Right forelimb (tissue), 1 donor: ENCODE measurements around the gene ZBTB21.

Experiments
- DNase-seq: peaks from one replicate; pipeline ENCODE4 v3.0.0-alpha.2; 2018

ZBTB21 gene

DNA sequence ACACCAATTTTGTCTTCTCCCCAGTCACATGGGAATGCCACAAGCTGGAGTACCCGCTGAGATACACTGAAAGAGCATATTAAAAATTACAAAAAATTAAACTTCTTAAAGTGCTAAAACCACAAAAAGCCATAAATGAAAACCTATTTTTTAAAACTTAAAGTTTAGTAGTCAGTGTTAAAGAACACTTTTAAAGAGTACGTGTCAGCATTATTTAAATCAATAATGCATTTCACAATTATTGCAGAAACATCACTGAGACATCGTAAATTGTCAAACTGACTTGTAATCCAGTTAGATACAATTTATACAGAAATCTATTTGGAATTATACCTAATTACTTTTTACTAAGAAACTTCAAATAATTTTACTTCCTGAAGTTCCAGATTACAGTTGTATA is 22.9 kb downstream of the ZBTB21 start:
- DNase-seq = no peak

DNA sequence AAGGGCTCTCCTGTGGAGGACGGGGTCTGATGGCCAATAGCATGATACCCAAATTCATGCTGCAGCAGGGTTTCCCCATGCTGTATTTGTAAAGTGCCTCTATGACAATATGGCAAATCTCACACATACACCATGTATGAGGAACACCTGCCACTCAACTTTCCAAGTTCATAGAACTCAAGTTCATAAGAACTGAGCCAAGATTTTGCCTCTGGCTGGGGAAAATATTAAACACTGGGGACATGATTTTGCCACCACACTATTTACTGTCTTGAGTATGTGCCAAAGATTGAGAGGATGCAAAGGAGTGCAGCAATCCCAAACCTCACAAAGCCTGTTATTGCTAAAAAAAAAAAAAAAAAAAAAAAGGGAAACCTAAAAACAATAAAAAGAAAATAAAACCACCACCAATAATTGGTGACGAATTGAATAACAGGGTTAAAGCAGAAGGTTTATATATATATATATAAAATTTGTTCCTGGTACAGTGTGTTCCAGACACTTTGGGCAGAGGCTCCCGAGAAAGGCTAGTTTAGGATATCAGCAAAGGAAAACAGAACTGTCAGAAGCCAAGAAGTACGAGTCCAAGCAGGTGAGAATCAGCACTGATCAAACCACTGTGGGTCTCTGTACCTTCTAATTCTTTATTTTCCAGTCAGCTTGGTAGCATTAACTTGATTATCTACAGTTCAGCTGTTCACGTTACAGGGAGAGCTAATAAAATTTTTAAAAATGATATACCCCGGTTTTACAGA is 24.3 kb downstream of the ZBTB21 start:
- DNase-seq = no peak

DNA sequence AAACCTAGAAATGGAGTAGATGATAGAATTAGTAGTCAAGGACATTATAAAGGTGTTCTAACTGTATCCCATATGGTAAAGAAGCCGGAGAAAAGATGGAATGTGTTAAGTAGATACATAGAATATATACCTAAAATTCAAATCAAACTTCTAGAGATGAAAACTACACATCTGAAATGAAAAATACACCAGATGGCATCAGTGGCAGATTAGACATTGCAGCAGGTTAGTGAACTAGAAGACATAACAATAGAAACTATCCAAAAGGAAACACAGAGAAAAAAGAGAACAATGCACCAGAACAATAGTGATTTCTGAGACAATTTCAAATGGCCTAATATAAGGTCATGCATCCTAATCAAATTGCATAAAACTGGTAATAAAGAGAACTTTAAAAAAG is 26.9 kb downstream of the ZBTB21 start:
- DNase-seq = no peak

DNA sequence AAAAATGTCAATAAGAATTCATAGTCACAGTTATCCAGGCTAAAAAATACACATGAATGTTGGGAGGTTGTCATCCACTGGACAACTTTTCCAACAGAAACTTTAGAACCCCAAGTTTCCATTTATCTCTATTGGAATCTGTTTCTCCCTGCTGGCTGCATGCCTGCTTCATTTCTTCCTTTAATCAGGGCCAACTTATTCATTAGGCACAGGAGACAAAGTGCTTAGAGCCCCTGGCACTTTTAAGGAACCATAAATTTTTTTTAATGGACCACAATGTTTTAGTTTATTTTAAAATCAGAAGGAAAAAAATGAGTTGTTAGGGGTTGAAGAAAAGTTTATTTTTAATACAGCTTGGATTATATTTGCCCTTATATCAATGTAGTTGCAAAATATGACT is 29.6 kb downstream of the ZBTB21 start:
- no peak for DNase-seq

DNA sequence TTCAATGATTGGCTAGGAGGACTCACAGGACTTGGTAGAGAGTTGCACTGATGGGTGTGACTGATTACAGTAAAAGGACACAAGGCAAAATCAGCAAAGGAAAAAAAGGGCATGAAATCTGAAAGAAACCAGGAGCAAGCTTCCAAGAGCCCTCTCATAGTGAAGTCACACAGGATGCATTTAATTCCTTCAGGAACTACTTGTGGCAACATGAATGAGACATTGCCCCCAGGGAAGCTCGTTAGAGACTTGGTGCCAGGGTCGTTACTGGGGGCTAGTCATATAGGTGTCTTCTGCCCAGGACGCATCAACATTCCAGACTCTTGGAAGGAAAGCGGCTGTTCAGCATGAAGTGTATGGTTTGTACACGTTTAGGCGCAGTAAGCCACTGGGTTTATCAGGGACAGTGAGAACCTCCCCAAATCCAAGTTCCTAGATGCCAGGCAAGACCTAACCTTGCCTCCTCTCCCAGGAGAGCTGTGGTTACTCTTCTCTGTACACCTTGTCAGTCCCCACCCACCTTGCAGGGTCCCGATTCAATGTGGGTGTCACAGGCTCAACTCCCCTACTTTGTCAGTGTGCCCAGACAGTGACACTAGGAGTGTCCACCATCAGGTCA is 30.3 kb downstream of the ZBTB21 start:
- no peak for DNase-seq

DNA sequence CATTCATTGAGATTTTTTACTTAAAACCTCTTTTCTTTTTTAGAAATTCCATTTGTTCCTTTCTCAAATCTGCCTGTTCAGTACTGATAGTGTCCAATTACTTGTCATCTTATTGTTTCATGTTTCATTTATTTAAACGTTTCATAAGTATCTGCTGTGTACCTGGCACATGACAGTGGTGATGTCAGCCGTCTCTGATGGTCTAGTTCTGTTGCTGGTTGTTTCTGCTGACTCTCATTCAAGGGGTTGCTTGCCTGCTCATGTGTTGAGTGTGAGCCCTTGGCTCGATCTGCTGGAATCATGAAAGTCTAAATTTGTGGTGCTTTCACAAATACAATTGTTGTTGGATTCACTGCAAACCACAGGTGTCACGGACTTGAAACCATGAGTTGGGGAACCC is 30.8 kb downstream of the ZBTB21 start:
- DNase-seq = no peak

DNA sequence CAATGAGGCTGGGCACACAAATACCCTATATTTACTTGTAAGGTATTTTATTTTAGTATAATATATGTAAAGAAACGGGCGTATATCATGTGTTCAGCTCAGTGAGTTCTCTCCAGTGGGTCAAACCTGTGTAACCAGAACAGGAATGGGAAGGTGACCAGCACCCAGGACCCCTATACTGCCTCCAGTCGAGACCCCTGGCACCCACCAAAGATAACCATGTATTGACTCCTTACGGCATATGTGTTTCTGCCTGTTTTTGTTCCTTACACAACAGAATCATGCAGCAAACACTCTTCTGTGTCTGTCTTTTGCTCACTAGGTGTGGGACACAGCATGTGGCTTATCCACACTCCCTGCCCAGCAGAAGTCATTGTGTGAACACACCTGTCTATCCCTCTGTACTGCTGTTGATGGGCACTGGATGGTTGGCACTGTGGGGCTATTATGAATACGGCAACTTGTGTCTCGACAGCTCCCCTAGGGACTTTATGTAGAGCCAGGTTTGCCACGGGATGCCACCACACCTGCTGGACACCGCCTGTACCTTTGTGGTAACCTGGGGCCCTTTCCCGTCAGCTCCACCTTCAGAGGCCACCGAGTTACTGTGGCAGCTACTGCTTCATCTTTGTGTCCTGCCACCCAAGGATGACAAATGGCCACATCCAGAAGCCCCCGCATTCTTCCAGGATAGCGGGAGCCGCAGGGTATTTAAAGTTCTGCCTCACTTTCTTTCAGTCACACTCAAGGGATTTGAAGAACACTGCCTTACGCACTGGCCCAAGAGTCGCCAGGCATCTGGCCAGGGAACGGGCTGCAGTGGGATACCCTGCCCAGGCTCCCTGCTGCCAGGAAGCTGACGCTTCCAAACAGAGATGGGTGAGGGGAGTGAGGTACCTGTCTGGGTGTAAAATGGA is 32.9 kb downstream of the ZBTB21 start:
- no peak for DNase-seq

DNA sequence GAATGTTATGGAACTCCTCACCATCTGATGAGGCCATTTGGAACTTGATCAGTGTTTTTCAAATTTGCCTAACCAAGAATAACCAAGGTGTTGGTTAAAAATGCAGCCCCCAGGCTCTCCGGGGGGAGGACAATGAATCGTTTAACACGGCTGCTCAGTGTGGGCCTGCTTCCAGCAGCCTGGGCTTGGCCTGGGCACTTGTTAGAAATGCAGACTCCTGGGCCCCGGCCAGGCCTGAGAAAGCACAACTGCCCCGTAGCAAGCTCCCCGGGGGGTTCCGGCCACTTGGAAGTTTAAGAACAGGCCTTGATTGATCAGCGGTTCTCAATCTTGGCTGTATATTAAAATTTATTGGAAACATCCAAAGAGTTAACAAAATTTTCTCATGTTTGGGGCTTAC is 33.5 kb downstream of the ZBTB21 start:
- no peak for DNase-seq

DNA sequence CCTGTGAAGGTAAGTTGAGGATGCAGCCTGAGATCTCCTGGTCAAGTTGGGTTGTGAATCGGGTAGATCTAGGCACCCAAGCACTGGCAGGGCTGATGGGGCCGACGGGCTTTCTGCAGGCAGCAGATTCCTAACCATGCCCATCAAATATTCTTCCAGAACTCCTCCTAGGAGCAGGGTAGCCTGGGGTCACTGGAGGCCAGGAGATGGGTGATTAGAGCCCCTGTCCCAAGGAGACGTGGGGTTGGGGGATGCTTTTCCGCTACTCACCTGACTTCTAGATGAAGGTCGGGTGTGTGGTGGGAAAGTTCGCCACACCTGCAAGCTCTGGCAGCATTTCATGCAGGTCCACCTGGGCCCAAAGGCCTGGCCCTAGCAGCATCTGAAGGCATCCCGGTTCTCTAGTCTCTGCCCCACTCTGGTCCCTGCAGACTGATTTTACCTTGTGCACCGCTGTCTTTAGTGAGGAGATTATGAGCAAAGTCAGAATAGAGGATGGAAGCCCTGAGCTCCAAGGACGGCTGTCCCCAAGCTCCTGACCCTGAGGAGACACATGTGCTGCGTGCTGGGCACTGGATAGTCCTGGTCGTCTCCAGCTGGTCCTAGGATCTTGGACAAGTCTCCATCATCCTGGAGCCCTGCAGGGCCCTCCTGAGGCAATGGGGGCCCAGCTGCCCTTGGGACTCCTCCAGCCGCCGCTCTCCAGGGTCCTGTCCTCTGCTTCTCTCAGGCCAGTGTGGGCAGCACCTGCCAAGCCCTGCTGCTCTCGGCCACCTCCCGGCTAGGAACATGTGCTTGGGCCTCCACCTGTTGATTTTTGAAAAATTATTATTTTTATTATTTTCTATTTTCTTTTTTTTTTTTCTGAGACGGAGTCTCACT is 34.5 kb downstream of the ZBTB21 start:
- DNase-seq = no peak

DNA sequence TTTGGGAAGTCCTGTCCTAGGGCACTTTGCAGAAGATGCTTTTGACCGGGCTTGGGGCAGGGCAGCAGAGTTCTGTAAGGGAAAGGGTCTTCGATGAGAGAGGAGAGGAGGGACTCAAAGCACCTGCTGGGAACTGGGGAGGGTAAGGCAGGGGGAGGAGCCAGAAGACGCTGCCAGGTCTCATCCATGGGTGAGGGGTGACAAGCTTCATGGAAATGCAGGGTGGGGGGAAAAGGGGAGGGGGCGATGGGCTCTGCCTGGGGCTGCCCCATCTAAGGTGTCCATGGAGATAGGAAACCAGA is 35.5 kb downstream of the ZBTB21 start:
- DNase-seq = no peak

DNA sequence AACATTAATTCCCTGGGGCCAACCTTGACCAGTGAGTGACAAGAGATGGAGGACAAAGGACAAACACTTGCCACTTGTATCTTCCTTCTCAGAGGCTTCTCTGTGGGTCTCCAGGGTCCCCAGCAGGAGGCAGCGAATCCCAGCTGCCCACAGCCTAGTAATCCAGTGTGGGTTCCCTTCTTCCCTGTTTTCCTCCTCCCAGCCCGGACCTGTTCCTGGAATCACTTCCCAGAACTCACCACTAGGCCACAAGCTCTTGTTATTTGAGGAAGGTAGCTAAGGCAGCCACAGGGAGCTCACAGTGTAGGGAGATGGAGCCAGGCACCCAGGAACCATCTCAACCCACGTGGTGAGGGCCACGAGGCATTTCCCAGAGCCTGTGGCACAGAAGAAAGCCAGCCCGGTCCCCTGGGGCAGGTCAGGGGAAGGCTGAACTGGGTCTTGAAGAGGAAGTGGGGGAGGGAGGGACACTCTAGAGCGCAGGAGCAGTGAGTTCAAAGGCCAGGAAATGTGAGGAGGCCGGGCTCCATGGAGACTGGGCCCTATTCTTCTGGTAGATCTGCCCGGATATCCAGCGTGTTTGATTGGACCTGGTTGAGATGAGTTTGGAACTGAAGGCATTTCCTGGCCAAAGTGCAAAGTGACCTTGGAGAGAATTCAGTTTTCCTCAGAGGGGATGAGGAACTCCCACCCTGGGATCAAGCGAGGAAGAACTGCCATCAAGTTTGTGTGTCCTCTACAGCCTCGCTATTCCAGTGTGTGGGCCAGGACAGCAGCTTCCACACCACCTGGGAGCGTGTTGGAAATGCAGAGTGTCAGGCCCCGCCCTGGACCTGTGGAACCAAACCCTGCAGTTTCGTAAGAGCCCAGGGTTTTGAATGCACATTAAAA is 36.1 kb downstream of the ZBTB21 start:
- no peak for DNase-seq

DNA sequence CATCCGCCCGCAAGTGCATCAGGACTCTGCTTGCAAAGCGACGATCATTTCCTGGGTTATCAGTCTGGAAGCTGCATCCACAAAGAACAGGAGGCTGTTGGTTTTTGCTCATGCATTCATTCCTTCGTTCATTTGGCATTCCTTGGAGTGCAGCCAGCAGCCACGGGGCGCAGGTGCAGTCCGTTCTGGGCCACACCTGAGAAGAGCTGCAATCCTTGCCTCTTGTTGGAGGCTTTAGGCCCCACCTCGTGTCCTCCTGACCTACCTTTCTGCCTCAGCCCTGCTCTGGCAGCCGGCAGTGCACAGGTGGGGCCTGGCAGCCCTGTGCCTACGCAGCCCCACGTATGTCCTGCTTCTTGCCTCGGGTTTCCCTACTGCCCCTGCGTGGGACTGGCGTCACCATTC is 36.7 kb downstream of the ZBTB21 start:
- no peak for DNase-seq

DNA sequence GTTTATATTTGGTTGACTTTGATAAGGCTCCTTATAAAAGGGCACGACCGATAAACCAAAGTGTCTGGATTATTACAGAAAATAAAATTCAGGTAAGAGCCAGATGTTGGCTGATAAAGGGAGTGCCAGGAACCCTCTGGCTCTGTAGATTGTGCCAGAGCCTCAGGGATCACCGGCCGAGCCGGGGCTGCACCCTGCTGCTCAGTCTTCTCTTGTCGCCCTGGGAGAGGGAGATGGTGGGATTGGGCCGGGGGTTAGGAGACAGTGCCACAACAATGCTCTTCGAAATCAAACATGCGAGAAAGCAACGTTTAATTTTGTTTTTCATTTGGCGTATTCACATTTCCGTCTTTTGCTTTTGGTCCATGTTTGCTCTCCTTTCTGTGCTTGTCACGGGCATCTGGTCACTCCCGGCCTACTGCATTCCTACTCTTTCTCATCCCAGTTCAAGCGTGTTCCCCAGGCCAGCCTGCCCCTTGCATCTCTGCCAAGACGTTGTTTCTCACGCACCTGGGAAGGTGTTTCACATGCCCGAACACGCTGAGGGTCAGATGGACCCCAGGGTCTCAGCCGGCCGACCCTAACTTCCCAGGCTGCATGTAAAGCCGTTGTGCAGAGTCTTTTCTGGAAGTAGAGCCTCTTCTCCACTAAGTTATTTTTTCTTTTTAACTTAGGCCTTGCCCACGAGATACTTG is 37.5 kb downstream of the ZBTB21 start:
- DNase-seq = no peak

DNA sequence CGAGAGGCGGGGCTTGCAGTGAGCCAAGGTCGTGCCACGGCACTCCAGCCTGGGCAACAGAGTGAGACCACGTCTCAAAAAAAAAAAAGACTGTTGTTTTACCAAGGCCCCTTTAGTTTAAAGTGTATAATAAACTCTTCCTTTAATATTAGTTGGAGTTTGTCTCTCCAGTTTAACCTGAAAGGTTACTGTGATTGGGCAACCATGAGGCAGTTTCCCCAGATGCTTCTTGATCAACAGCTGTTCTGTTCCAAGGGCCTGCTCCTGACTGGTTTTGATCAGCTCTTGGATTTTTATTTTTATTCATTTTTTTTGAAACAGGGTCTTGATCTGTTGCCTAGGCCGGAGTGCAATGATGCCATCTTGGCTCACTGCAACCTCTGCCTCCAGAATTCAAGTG is 38.3 kb downstream of the ZBTB21 start:
- no peak for DNase-seq

DNA sequence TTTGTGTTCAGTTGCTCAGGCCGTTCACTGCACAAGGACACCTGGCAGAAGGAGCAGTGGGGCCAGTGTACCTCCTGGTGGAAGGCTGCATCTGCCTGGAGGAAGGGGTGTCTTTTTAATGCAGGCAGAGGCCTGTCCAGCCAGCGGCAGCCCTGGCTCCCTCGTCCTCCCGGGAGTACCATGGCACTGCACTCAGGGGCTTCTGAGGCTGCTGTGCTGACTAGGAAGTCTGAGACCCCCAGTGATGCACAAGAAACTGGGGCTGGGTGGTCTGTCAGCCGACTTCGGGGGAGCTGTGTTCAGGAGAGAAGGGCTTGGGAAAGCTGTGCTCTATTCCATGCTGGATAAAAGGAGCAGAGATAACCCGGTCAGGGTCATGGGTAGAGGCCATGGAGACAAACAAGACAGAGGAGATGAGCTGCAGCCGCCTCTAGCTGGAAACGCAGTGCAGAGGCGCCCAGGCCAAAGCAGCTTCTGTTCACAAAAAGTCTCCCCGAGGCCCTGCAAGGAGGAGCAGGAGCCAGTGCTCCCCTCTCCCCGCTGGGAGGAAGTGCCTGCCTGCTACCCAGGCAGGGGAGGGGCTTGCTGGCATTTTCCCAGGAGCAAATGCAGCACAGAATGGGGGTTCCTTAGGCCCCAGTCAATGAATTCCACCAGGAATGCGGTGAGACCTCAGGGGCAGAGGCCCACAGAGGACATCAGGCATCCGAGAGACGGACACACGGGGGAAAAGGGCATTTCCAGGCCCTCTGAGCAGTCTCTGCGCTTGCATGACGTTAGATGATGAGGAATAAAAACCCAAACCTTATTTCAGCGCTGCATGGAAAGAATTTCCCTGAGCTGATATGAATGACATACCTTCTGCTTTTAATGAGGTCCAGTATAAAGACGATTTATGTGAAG is 39.2 kb downstream of the ZBTB21 start:
- DNase-seq = no peak

DNA sequence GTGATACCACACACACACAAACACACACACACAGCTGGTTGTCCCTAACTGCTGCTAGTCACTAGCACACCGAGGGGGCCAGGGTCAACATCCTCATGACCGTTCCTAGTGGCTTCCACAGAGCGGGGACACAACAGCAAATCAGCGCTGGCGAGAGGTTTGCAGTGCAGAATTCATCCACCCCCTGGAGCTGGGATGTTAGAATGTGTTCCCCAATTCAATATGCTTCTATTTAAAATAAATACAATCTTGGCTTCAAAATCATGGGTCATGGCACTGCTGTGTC is 40.1 kb downstream of the ZBTB21 start:
- DNase-seq = no peak

DNA sequence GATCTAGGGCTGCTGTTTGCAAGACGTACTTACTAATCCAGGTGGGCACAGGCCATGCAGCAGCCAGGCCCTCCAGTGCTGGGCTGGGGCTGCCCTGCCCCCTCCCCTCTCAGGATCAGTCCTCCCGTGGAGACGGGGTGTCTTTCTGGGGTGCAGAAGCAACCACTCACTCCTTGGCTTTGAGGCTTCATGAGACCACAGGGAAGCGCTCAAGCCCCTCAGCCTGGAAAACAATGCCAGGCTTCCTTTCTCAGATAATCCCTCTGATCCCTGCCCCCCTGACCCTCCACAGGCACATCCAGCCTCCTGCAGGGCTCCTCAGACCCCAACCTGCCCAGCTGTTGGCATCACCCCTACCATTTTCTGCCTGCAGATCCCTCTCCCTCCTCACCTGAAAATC is 42.5 kb downstream of the ZBTB21 start:
- no peak for DNase-seq

DNA sequence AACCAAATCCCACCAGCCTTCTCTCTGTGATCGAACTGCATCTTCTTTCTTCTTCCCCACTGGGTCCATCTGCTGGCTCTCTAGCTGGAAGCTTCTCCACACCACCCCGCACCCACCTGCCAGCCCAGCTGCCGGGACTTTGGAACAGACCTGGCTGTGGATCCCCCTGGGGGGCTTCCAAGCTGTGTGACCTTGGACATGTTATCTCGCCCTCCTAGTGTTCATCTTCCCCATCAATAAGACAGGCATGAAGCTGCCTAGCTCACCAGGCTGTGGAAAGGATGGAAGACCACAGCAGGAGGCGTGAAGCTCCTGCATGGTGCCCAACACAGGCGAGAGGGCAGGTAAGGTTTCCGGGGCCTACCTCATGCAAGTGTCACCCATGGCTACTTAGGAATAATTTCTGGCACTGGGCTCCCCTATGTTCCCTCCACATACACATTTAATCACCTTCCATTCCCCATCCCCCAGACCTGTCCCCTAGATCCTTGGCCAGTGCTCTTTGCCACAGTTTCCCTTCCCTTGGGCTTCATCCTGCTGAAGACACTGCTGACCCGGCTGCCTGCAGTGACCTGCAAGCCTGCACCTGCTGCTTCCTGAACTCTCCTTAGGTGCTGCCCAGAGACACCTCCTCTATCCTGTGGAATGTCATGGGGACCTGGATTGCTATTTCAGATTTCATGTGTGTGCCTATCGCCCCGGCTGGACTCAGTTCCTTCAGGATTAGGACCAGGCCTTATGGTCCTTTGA is 43.1 kb downstream of the ZBTB21 start:
- no peak for DNase-seq

DNA sequence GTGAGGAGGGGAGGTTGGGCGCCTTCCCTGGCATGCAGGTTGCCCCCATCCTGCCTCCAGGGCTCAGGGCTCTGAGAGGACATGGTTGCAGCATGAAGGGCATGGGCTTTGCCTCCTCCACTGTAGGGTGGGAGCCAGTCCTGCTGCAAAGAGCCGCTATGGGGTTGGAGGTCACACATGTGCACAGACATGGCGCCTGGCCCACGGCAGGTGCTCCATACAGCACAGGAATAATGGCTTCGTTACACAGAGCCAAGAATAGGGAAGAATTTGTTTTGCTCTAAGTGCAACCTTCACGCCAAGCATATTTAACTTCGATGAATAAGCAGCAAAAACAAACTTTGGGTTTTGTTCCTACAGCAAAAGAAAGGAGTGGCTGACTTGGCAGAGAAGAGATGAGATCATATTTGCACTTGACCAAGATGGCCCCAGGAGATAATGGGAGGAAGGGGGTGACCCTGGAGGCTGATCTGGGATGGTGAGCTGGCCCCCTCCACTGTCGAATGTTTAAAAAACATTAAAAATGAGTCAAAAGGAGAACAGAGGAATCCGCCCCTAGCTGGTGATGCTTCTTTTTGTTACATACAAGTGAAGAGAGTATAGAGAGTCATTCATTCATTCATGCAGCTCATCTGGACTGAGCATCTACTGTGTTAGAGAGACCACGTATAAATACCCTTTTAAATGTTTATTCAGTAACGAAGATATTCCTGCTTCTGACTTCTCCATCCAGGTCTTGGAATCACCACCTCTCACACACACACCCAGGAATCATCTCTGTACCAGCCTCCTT is 43.9 kb downstream of the ZBTB21 start:
- no peak for DNase-seq
